ENCODE data around the gene GPR89A.
"Not testable (repeated sequence)": the region's sequence is repeated elsewhere in the genome, so short reads cannot be mapped to it uniquely, and the experiment has no call there.

GPR89A gene

DNA sequence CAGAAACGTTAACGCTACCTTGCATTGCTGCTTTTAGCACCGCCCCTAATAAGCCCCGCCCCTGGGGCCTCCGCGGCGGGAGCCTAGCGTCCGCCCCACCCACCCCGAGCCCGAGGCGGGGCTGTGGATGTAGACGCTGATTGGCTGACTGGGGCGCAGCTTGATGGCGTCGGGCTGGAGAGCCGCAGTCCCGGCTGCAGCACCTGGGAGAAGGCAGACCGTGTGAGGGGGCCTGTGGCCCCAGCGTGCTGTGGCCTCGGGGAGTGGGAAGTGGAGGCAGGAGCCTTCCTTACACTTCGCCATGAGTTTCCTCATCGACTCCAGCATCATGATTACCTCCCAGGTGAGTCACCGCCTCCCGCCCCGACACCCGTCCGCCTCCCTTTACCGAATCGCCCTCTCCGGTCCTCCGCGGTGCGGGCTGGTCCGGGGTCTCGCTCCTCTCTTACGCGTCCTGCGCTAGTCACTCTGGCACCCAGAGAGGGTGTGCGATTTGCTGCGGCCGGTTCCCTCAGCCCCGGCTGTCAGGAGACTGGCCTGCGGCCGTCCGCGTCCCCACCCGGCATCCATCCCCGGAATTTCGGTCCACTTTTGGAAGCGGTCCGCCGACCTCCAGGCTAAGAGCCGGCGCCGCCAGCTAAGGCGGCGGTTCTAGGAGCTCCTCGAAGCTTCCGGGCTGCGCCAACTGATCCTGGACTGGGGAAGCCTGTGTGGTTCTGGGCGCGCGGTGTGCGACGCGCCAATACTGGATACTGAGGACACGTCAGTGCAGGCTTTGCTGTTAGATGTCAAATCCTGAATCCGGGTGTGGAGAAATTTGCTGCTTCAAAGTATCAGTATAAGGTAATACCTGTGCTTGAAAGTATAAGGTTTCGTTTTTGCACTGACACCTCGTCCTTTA is at the start of gene GPR89A:
Gene GPR89A, plus strand, starts transcription at position 156 of the 901 bp plus-strand sequence. Its CDS starts 146 bp downstream, at position 302.
- Histone ChIP-seq H3K4me3 (ENCODE audit: low read length in 2 of 2) (peak within 1 kb of the TSS; percentile 79 to 80), H3K9ac (ENCODE audit: low read depth in 1 of 2, low read length in 2 of 2) (peak within 1 kb of the TSS; percentile 68 to 75), H3K27ac (ENCODE audit: low read depth in 2 of 2, low read length in 2 of 2) (peak within 1 kb of the TSS; percentile 61 to 63)
- not testable (repeated sequence) for H3K27me3 ChIP-seq (ENCODE audit: control insufficient read depth in 2 of 2, insufficient read depth in 2 of 2, low read length in 2 of 2); H3K4me1 ChIP-seq (ENCODE audit: control insufficient read depth in 2 of 2, insufficient read depth in 2 of 2, low read length in 2 of 2); H3K9me3 ChIP-seq (ENCODE audit: control insufficient read depth in 2 of 2, low read length in 2 of 2); H3K36me3 ChIP-seq (ENCODE audit: control insufficient read depth in 2 of 2, insufficient read depth in 2 of 2, low read length in 2 of 2)

DNA sequence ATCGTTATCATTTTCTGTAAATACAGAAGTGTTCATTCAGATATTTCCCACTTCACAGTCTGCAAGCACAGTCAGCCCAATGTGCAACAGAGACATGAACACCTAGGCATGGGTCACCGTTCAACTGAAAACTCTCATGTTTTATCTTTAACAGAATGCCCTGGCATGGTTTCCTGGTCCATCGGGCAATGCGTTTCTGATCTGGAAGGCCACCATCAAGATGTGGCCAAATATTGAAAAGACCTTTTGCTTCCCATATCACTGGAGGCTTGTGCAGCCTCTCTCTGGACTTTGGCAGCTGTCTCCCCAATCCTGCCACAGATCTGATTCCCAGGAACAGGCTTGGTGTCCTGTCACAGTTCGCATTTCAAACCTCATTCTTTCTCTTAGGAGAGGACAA is 21.0 kb upstream of the GPR89A start:
- H3K9ac ChIP-seq (ENCODE audit: low read depth in 1 of 2, low read length in 2 of 2); H3K4me3 ChIP-seq (ENCODE audit: low read length in 2 of 2); H3K36me3 ChIP-seq (ENCODE audit: control insufficient read depth in 2 of 2, insufficient read depth in 2 of 2, low read length in 2 of 2); H3K9me3 ChIP-seq (ENCODE audit: control insufficient read depth in 2 of 2, low read length in 2 of 2); H3K4me1 ChIP-seq (ENCODE audit: control insufficient read depth in 2 of 2, insufficient read depth in 2 of 2, low read length in 2 of 2); H3K27ac ChIP-seq (ENCODE audit: low read depth in 2 of 2, low read length in 2 of 2); H3K27me3 ChIP-seq (ENCODE audit: control insufficient read depth in 2 of 2, insufficient read depth in 2 of 2, low read length in 2 of 2): not testable (repeated sequence)

DNA sequence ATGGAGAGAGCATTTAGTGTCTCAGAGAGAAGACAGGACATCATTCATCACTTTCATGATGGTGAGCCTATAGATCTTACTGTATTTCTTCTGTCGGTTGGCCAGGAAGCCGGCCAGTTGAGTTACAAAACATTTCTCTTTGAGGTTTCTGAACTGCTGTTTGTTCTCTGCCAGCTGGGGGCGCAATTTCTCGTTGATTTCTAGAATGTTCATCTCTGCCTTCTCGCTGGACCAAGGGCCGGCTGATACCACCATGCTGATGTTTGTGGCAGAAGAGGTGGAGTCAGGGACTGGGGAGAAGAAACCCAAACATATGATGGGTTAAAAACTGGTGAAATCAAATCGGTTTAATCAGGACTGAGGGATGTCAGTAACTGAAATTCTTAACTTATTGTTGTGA is 17.0 kb upstream of the GPR89A start:
- not testable (repeated sequence) for H3K4me3 ChIP-seq (ENCODE audit: low read length in 2 of 2); H3K36me3 ChIP-seq (ENCODE audit: control insufficient read depth in 2 of 2, insufficient read depth in 2 of 2, low read length in 2 of 2); H3K27me3 ChIP-seq (ENCODE audit: control insufficient read depth in 2 of 2, insufficient read depth in 2 of 2, low read length in 2 of 2); H3K9me3 ChIP-seq (ENCODE audit: control insufficient read depth in 2 of 2, low read length in 2 of 2); H3K4me1 ChIP-seq (ENCODE audit: control insufficient read depth in 2 of 2, insufficient read depth in 2 of 2, low read length in 2 of 2); H3K9ac ChIP-seq (ENCODE audit: low read depth in 1 of 2, low read length in 2 of 2); H3K27ac ChIP-seq (ENCODE audit: low read depth in 2 of 2, low read length in 2 of 2)

DNA sequence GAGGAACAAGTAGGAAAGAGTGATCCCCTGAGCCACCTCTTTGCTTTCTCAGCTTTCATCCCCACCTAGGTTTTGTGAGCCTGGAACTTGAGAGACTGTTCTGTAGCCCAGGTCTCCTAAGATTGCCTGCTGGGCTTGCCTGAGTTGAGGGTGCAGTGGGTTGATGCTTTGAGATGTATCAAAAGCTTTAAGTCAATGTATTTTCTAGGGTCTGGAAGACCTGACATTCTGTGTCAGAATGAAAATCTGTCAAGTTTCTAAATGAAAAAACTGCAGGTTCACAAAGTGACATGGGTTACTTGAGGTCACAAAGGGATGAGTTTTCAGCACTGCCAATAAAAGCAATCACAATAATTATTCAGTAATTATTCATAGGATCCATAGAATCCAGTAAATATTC is 15.4 kb upstream of the GPR89A start:
- H3K9ac ChIP-seq (ENCODE audit: low read depth in 1 of 2, low read length in 2 of 2); H3K4me3 ChIP-seq (ENCODE audit: low read length in 2 of 2); H3K27me3 ChIP-seq (ENCODE audit: control insufficient read depth in 2 of 2, insufficient read depth in 2 of 2, low read length in 2 of 2); H3K9me3 ChIP-seq (ENCODE audit: control insufficient read depth in 2 of 2, low read length in 2 of 2); H3K36me3 ChIP-seq (ENCODE audit: control insufficient read depth in 2 of 2, insufficient read depth in 2 of 2, low read length in 2 of 2); H3K4me1 ChIP-seq (ENCODE audit: control insufficient read depth in 2 of 2, insufficient read depth in 2 of 2, low read length in 2 of 2); H3K27ac ChIP-seq (ENCODE audit: low read depth in 2 of 2, low read length in 2 of 2): not testable (repeated sequence)

DNA sequence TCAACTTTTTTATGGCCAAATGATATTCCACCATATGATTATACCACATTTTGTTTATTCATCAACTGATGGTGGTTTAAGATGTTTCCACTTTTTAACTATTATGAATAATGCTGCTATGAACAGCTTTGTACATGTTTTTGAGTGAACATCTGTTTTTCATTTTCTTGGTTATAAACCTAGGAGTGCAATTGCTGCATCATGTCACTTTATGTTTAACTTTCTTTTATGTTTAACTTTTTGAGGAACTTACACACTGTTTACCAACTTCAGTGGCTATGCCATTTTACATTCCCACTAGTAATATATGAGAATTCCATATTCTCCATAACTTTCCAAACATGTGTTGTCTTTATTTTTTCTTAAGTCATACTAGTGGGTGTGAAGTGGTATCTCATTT is 12.4 kb upstream of the GPR89A start:
- not testable (repeated sequence) for H3K9me3 ChIP-seq (ENCODE audit: control insufficient read depth in 2 of 2, low read length in 2 of 2); H3K27ac ChIP-seq (ENCODE audit: low read depth in 2 of 2, low read length in 2 of 2); H3K36me3 ChIP-seq (ENCODE audit: control insufficient read depth in 2 of 2, insufficient read depth in 2 of 2, low read length in 2 of 2); H3K4me3 ChIP-seq (ENCODE audit: low read length in 2 of 2); H3K27me3 ChIP-seq (ENCODE audit: control insufficient read depth in 2 of 2, insufficient read depth in 2 of 2, low read length in 2 of 2); H3K9ac ChIP-seq (ENCODE audit: low read depth in 1 of 2, low read length in 2 of 2); H3K4me1 ChIP-seq (ENCODE audit: control insufficient read depth in 2 of 2, insufficient read depth in 2 of 2, low read length in 2 of 2)

DNA sequence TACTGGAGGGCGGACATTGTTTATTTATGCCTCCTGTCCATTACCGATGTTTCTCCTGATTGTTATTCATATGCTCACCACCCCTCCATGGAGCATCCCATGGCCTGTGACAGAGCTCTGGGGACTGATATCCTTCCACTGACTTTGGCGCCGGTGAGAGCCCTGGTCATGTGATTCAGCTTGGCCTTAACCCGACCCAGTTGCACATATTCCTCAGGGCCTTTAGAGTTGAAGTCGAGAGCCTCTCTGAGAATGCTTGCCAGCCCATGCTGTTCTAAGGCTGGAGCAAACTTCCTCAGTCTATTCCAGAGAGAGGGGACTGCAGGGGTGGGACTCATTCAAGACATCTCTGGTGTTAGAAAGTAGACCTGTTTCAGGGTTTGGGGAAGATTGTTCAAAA is 11.6 kb upstream of the GPR89A start:
- H3K9me3 ChIP-seq (ENCODE audit: control insufficient read depth in 2 of 2, low read length in 2 of 2); H3K36me3 ChIP-seq (ENCODE audit: control insufficient read depth in 2 of 2, insufficient read depth in 2 of 2, low read length in 2 of 2); H3K4me1 ChIP-seq (ENCODE audit: control insufficient read depth in 2 of 2, insufficient read depth in 2 of 2, low read length in 2 of 2); H3K9ac ChIP-seq (ENCODE audit: low read depth in 1 of 2, low read length in 2 of 2); H3K27ac ChIP-seq (ENCODE audit: low read depth in 2 of 2, low read length in 2 of 2); H3K27me3 ChIP-seq (ENCODE audit: control insufficient read depth in 2 of 2, insufficient read depth in 2 of 2, low read length in 2 of 2); H3K4me3 ChIP-seq (ENCODE audit: low read length in 2 of 2): not testable (repeated sequence)

DNA sequence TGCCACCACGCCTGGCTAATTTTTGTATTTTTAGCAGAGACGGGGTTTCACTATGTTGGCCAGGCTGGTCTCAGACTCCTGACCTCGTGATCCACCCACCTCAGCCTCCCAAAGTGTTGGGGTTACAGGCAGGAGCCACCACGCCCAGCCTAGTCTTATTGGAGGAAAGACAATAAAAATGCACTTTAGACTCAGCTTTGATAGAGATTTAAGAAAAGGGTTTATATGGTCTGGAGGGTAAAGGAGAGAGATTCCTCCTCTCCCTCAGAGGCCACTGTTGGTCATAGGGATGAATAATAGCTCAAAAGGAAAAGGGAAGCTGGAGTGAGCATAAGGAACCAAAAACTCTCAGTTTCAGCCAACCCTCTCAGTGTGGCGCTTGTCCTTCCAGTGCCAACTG is 8.4 kb upstream of the GPR89A start:
- H3K9ac ChIP-seq (ENCODE audit: low read depth in 1 of 2, low read length in 2 of 2); H3K36me3 ChIP-seq (ENCODE audit: control insufficient read depth in 2 of 2, insufficient read depth in 2 of 2, low read length in 2 of 2); H3K27ac ChIP-seq (ENCODE audit: low read depth in 2 of 2, low read length in 2 of 2); H3K9me3 ChIP-seq (ENCODE audit: control insufficient read depth in 2 of 2, low read length in 2 of 2); H3K4me3 ChIP-seq (ENCODE audit: low read length in 2 of 2); H3K27me3 ChIP-seq (ENCODE audit: control insufficient read depth in 2 of 2, insufficient read depth in 2 of 2, low read length in 2 of 2); H3K4me1 ChIP-seq (ENCODE audit: control insufficient read depth in 2 of 2, insufficient read depth in 2 of 2, low read length in 2 of 2): not testable (repeated sequence)

DNA sequence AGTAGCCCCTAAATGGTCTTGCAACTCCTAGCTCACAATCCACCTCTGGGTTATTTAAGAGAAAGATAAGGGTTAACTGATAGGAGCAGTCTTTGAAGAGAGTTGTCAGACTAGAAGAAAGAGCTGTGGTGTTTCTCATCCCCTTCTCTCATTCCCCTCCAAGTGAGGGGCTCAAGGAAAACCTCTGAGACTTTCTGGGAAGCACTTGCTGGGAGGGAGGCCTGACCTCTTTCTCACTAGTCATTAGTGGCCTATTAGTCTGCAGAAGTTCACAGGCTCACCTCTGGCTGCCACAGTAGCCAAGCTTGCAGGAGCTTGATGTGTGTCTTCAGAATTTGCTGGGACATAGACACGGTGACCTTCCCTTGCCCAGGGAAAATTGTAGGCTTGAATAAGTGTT is 6.2 kb upstream of the GPR89A start:
- Histone ChIP-seq H3K4me1 (ENCODE audit: control insufficient read depth in 2 of 2, insufficient read depth in 2 of 2, low read length in 2 of 2) (no peaks in the 10 kb centered on the region), H3K36me3 (ENCODE audit: control insufficient read depth in 2 of 2, insufficient read depth in 2 of 2, low read length in 2 of 2) (no peaks in the 10 kb centered on the region), H3K4me3 (ENCODE audit: low read length in 2 of 2) (no peak overlapping the region), H3K27ac (ENCODE audit: low read depth in 2 of 2, low read length in 2 of 2) (no peak overlapping the region), H3K9me3 (ENCODE audit: control insufficient read depth in 2 of 2, low read length in 2 of 2) (no peaks in the 10 kb centered on the region), H3K27me3 (ENCODE audit: control insufficient read depth in 2 of 2, insufficient read depth in 2 of 2, low read length in 2 of 2) (no peaks in the 10 kb centered on the region), H3K9ac (ENCODE audit: low read depth in 1 of 2, low read length in 2 of 2) (no peak overlapping the region)

DNA sequence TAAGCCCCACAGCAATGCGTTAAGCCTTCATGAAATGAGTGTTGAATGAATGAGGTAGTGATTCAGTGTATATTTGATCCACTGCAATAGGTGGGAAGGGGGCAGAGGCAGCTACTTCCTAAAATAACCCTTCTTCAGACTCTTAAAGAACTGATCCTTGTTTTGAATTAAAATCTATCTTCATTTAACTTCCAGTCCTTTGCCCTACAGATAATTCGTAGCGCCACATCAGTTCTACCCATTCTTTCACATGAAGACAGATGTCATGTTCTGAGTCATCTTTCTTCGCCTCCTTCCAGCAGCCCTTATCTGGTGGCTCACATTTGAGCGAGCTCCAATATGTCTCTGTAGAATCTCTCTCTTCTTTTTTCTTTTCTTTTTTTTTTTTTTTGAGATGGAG is 948 bp upstream of the GPR89A start:
- H3K9me3 ChIP-seq (ENCODE audit: control insufficient read depth in 2 of 2, low read length in 2 of 2); H3K4me3 ChIP-seq (ENCODE audit: low read length in 2 of 2); H3K4me1 ChIP-seq (ENCODE audit: control insufficient read depth in 2 of 2, insufficient read depth in 2 of 2, low read length in 2 of 2); H3K9ac ChIP-seq (ENCODE audit: low read depth in 1 of 2, low read length in 2 of 2); H3K36me3 ChIP-seq (ENCODE audit: control insufficient read depth in 2 of 2, insufficient read depth in 2 of 2, low read length in 2 of 2); H3K27me3 ChIP-seq (ENCODE audit: control insufficient read depth in 2 of 2, insufficient read depth in 2 of 2, low read length in 2 of 2); H3K27ac ChIP-seq (ENCODE audit: low read depth in 2 of 2, low read length in 2 of 2): not testable (repeated sequence)

DNA sequence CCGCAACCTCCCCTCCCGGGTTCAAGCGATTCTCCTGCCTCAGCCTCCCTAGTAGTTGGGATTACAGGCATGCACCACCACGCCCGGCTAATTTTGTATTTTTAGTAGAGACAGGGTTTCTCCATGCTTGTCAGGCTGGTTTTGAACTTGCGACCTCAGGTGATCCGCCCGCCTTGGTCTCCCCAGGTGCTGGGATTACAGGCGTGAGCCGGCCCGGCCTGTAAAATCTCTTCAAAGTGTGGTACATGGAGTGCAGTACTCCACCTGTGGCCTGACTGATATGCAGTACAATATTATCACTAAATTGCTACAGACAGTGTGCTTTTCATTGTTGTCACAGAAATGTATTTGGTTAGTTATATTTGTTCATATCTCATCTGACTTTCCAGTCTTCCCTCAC is 499 bp upstream of the GPR89A start:
- H3K27me3 ChIP-seq (ENCODE audit: control insufficient read depth in 2 of 2, insufficient read depth in 2 of 2, low read length in 2 of 2); H3K4me1 ChIP-seq (ENCODE audit: control insufficient read depth in 2 of 2, insufficient read depth in 2 of 2, low read length in 2 of 2); H3K9ac ChIP-seq (ENCODE audit: low read depth in 1 of 2, low read length in 2 of 2); H3K4me3 ChIP-seq (ENCODE audit: low read length in 2 of 2); H3K36me3 ChIP-seq (ENCODE audit: control insufficient read depth in 2 of 2, insufficient read depth in 2 of 2, low read length in 2 of 2); H3K9me3 ChIP-seq (ENCODE audit: control insufficient read depth in 2 of 2, low read length in 2 of 2); H3K27ac ChIP-seq (ENCODE audit: low read depth in 2 of 2, low read length in 2 of 2): not testable (repeated sequence)

DNA sequence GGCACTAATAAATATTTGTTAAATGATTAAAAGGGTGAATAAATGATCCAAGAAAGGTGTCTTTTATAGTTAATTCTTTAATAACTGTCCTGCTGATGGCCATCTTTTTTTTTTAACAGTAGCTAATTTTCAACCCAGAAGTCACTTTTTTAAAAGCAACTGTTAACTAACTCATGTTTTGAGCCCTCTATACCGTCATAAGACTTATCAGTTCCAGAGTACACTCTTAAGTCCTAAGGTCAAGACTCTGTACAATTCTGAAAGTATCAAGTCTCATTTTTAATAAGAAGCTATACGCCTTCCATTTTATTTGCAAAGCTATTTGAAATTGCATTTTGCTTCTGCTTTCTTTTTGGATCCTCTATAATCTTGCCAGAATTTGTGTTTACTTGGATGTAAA is 3.0 kb downstream of the GPR89A start:
- not testable (repeated sequence) for H3K27ac ChIP-seq (ENCODE audit: low read depth in 2 of 2, low read length in 2 of 2); H3K27me3 ChIP-seq (ENCODE audit: control insufficient read depth in 2 of 2, insufficient read depth in 2 of 2, low read length in 2 of 2); H3K9me3 ChIP-seq (ENCODE audit: control insufficient read depth in 2 of 2, low read length in 2 of 2); H3K4me1 ChIP-seq (ENCODE audit: control insufficient read depth in 2 of 2, insufficient read depth in 2 of 2, low read length in 2 of 2); H3K9ac ChIP-seq (ENCODE audit: low read depth in 1 of 2, low read length in 2 of 2); H3K4me3 ChIP-seq (ENCODE audit: low read length in 2 of 2); H3K36me3 ChIP-seq (ENCODE audit: control insufficient read depth in 2 of 2, insufficient read depth in 2 of 2, low read length in 2 of 2)

Data from mucosa of rectum (tissue), 2 donors.